HepG2 (cell line): ENCODE data around the gene CASKIN2. TPM values are rescaled to one million over a fixed set of nuclear protein-coding genes. Genes with fewer than 3 reads are reported as not detected.
A peak's percentile ranks its signal among the peaks of the same experiment; 100 is the strongest.

Experiments used
- DR1 ChIP-seq: sonication (generic); formaldehyde crosslinking; IDR thresholded peaks from 2 replicates; pipeline ENCODE4 v1.8.0; 2021; ENCODE audit warnings: mild to moderate bottlenecking, missing genetic modification reagents, inconsistent platforms
- KDM1A ChIP-seq: IDR thresholded peaks from 2 replicates; pipeline ENCODE4 v1.6.1; 2016; ENCODE audit warnings: missing compliant biosample characterization
- KLF12 ChIP-seq: sonication (generic); formaldehyde crosslinking; IDR thresholded peaks from 2 replicates; pipeline ENCODE4 v1.4.0; 2020; ENCODE audit warnings: missing genetic modification reagents, borderline replicate concordance
- MEF2D ChIP-seq: sonication (generic); formaldehyde crosslinking; IDR thresholded peaks from 2 replicates; pipeline ENCODE4 v1.5.1; 2020; ENCODE audit warnings: mild to moderate bottlenecking, missing genetic modification reagents
- NONO ChIP-seq, 2 experiments: fragments of 450-650 bp in 1 of 2; sonication (generic) in 1 of 2; formaldehyde crosslinking in 1 of 2; IDR thresholded peaks in 1 of 2; conservative IDR thresholded peaks in 1 of 2; 2 replicates each; pipeline versions ENCODE4 v1.6.1 to v1.8.0; 2017 to 2022; ENCODE audit warnings: mild to moderate bottlenecking in 1 of 2, missing genetic modification reagents in 1 of 2, moderate library complexity in 1 of 2
- NRL ChIP-seq: sonication (generic); formaldehyde crosslinking; IDR thresholded peaks from 2 replicates; pipeline ENCODE4 v1.5.0; 2020; ENCODE audit warnings: missing genetic modification reagents, mild to moderate bottlenecking, moderate library complexity, borderline replicate concordance
- RBM22 ChIP-seq: fragments of 200-400 bp; formaldehyde crosslinking; optimal IDR thresholded peaks from 2 replicates; pipeline ENCODE3; 2017; ENCODE audit warnings: mild to moderate bottlenecking, low read length, moderate library complexity
- TBX2 ChIP-seq: sonication (generic); formaldehyde crosslinking; IDR thresholded peaks from 2 replicates; pipeline ENCODE4 v1.5.0; 2020; ENCODE audit warnings: missing genetic modification reagents, mild to moderate bottlenecking, borderline replicate concordance
- ZNF235 ChIP-seq: sonication (generic); formaldehyde crosslinking; IDR thresholded peaks from 2 replicates; pipeline ENCODE4 v1.8.1; 2023; ENCODE audit warnings: mild to moderate bottlenecking, missing genetic modification reagents, borderline replicate concordance
- ZNF44 ChIP-seq: sonication (generic); formaldehyde crosslinking; IDR thresholded peaks from 2 replicates; pipeline ENCODE4 v1.5.1; 2020; ENCODE audit warnings: mild to moderate bottlenecking, missing genetic modification reagents
- ZNF670 ChIP-seq: sonication (generic); formaldehyde crosslinking; IDR thresholded peaks from 2 replicates; pipeline ENCODE4 v1.8.0; 2022; ENCODE audit warnings: mild to moderate bottlenecking, missing genetic modification reagents, borderline replicate concordance
- ZNF713 ChIP-seq: sonication (generic); formaldehyde crosslinking; IDR thresholded peaks from 2 replicates; pipeline ENCODE4 v1.4.0; 2020; ENCODE audit warnings: mild to moderate bottlenecking, missing genetic modification reagents
- polyA plus RNA-seq, 8 experiments: library from polyadenylated mRNA; depleted of rRNA in 3 of 8; stranded (reverse) in 7 of 8; unstranded in 1 of 8; fragments of >200 nt; fragmentation: Illumina TruSeq in 4 of 8; extraction: Trizol in 4 of 8; gene quantifications; 2 replicates each; pipeline versions ENCODE4 v1.2.1 to v1.2.3, GENCODE V29; 2011 to 2016; ENCODE audit warnings: low read depth in 4 of 8, missing spikeins in 1 of 8, mixed read lengths in 1 of 8; ENCODE audit not compliant: insufficient read depth in 1 of 8
- total RNA-seq, 5 experiments: library from RNA; depleted of rRNA; stranded (reverse); fragments of >200 nt; fragmentation: Illumina TruSeq; extraction: Trizol; gene quantifications; 2 replicates each; pipeline ENCODE4 v1.2.3, GENCODE V29; 2016; ENCODE audit warnings: low read depth in 1 of 5
- TF ChIP-seq, protein P1 (sequence below): sonication (generic); formaldehyde crosslinking; IDR thresholded peaks from 2 replicates; pipeline ENCODE4 v1.8.0; 2022; ENCODE audit warnings: low read depth, missing genetic modification reagents
- TF ChIP-seq, protein P2 (sequence below): sonication (generic); formaldehyde crosslinking; IDR thresholded peaks from 2 replicates; pipeline ENCODE4 v1.5.1; 2020; ENCODE audit warnings: missing genetic modification reagents, mild to moderate bottlenecking, borderline replicate concordance
- TF ChIP-seq, protein P3 (sequence below): sonication (generic); formaldehyde crosslinking; IDR thresholded peaks from 2 replicates; pipeline ENCODE4 v1.9.0; 2021; ENCODE audit warnings: mild to moderate bottlenecking, missing genetic modification reagents
- TF ChIP-seq, protein P4 (sequence below): sonication (generic); formaldehyde crosslinking; IDR thresholded peaks from 2 replicates; pipeline ENCODE4 v1.8.0; 2022; ENCODE audit warnings: mild to moderate bottlenecking, missing genetic modification reagents, moderate library complexity
- TF ChIP-seq, protein P5 (sequence below): sonication (generic); formaldehyde crosslinking; IDR thresholded peaks from 2 replicates; pipeline ENCODE4 v1.5.0; 2020; ENCODE audit warnings: missing genetic modification reagents

CASKIN2 gene
- total and polyA plus RNA-seq, 2 of the 13 experiments (the other 11 are each of a cell fraction or from before 2014, with no cell fraction given) = 5.2 to 7.8 TPM

DNA sequence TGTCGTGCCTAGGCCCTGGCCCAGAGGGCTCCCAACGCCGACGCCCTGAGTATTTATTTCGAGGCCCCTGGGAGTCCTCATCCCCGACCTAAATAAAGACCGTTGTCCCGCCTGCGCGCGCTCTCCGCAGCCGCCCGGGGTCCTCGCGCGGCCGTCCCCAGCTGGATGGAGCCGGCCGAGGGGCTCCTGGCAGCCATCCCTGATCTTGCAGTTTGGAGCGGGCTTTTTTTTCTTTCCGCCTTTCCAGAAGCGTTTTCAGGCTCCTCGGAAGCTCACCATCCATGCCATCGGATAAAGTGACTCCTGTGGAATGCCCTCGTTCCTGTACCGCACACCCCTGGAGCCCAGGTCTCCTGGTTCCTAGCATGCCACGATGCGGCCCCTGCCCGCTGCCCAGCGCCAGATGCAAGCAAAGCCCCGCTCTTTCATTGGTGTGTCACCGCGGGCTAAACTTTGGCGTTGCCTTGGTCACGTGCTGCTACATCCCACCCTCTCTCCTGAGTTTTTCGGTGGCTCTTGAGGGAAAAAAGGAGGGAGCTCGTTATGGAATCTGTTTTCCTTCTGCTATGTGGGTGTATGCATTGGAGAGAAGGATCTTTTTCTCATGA lies 58.2 kb downstream of the CASKIN2 start (continued):
- TF ChIP-seq MEF2D (CRISPR knock-in tag) (no peak), ZNF235 (CRISPR knock-in tag) (no peak), TBX2 (no peak), ZNF44 (0 out of 2 replicates have a peak, but pooled peaks have one; percentile 17), NRL (CRISPR knock-in tag) (no peak), DR1 (no peak), KDM1A (CRISPR knock-in tag) (no peak), ZNF670 (CRISPR knock-in tag) (no peak), KLF12 (0 out of 2 replicates have a peak, but pooled peaks have one; percentile 42), RBM22 (no peak), NONO (IDR thresholded peaks at IDR 0.05) (no peak), NONO (CRISPR knock-in tag; conservative IDR thresholded peaks at IDR 0.05) (no peak), ZNF713 (CRISPR knock-in tag) (no peak)
- TF ChIP-seq, protein P1, sequence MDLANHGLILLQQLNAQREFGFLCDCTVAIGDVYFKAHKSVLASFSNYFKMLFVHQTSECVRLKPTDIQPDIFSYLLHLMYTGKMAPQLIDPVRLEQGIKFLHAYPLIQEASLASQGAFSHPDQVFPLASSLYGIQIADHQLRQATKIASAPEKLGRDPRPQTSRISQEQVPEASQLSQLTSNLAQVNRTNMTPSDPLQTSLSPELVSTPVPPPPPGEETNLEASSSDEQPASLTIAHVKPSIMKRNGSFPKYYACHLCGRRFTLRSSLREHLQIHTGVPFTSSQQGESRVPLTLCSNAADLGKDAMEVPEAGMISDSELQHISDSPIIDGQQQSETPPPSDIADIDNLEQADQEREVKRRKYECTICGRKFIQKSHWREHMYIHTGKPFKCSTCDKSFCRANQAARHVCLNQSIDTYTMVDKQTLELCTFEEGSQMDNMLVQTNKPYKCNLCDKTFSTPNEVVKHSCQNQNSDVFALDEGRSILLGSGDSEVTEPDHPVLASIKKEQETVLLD = no peak
- TF ChIP-seq, protein P2, sequence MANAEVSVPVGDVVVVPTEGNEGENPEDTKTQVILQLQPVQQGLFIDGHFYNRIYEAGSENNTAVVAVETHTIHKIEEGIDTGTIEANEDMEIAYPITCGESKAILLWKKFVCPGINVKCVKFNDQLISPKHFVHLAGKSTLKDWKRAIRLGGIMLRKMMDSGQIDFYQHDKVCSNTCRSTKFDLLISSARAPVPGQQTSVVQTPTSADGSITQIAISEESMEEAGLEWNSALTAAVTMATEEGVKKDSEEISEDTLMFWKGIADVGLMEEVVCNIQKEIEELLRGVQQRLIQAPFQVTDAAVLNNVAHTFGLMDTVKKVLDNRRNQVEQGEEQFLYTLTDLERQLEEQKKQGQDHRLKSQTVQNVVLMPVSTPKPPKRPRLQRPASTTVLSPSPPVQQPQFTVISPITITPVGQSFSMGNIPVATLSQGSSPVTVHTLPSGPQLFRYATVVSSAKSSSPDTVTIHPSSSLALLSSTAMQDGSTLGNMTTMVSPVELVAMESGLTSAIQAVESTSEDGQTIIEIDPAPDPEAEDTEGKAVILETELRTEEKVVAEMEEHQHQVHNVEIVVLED (CRISPR knock-in tag) = no peak
- TF ChIP-seq, protein P3, sequence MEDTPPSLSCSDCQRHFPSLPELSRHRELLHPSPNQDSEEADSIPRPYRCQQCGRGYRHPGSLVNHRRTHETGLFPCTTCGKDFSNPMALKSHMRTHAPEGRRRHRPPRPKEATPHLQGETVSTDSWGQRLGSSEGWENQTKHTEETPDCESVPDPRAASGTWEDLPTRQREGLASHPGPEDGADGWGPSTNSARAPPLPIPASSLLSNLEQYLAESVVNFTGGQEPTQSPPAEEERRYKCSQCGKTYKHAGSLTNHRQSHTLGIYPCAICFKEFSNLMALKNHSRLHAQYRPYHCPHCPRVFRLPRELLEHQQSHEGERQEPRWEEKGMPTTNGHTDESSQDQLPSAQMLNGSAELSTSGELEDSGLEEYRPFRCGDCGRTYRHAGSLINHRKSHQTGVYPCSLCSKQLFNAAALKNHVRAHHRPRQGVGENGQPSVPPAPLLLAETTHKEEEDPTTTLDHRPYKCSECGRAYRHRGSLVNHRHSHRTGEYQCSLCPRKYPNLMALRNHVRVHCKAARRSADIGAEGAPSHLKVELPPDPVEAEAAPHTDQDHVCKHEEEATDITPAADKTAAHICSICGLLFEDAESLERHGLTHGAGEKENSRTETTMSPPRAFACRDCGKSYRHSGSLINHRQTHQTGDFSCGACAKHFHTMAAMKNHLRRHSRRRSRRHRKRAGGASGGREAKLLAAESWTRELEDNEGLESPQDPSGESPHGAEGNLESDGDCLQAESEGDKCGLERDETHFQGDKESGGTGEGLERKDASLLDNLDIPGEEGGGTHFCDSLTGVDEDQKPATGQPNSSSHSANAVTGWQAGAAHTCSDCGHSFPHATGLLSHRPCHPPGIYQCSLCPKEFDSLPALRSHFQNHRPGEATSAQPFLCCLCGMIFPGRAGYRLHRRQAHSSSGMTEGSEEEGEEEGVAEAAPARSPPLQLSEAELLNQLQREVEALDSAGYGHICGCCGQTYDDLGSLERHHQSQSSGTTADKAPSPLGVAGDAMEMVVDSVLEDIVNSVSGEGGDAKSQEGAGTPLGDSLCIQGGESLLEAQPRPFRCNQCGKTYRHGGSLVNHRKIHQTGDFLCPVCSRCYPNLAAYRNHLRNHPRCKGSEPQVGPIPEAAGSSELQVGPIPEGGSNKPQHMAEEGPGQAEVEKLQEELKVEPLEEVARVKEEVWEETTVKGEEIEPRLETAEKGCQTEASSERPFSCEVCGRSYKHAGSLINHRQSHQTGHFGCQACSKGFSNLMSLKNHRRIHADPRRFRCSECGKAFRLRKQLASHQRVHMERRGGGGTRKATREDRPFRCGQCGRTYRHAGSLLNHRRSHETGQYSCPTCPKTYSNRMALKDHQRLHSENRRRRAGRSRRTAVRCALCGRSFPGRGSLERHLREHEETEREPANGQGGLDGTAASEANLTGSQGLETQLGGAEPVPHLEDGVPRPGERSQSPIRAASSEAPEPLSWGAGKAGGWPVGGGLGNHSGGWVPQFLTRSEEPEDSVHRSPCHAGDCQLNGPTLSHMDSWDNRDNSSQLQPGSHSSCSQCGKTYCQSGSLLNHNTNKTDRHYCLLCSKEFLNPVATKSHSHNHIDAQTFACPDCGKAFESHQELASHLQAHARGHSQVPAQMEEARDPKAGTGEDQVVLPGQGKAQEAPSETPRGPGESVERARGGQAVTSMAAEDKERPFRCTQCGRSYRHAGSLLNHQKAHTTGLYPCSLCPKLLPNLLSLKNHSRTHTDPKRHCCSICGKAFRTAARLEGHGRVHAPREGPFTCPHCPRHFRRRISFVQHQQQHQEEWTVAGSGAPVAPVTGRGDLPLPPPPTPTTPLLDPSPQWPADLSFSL = no peak
- TF ChIP-seq, protein P4, sequence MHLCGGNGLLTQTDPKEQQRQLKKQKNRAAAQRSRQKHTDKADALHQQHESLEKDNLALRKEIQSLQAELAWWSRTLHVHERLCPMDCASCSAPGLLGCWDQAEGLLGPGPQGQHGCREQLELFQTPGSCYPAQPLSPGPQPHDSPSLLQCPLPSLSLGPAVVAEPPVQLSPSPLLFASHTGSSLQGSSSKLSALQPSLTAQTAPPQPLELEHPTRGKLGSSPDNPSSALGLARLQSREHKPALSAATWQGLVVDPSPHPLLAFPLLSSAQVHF (CRISPR knock-in tag) = no peak
- TF ChIP-seq, protein P5, sequence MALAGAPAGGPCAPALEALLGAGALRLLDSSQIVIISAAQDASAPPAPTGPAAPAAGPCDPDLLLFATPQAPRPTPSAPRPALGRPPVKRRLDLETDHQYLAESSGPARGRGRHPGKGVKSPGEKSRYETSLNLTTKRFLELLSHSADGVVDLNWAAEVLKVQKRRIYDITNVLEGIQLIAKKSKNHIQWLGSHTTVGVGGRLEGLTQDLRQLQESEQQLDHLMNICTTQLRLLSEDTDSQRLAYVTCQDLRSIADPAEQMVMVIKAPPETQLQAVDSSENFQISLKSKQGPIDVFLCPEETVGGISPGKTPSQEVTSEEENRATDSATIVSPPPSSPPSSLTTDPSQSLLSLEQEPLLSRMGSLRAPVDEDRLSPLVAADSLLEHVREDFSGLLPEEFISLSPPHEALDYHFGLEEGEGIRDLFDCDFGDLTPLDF = no peak
